Peyer's patch (tissue), 4 donors: ENCODE measurements around the gene PCDHA5.

ENCODE experiments used
- CTCF ChIP-seq, 6 experiments: fragments of 450-650 bp in 4 of 6; fragments of 200-600 bp in 2 of 6; sonication (generic) in 1 of 6; IDR thresholded peaks; one replicate each; pipeline ENCODE4 v1.5.1; 2017 to 2019; ENCODE audit warnings: antibody characterized with exemption in 6 of 6, mild to moderate bottlenecking in 3 of 6, moderate library complexity in 1 of 6
- POLR2A ChIP-seq, 2 donors: fragments of 450-650 bp; IDR thresholded peaks; one replicate each; pipeline ENCODE4 v1.5.1; 2017; ENCODE audit warnings: antibody characterized with exemption in 2 of 2, mild to moderate bottlenecking in 2 of 2, moderate library complexity in 2 of 2

GRCh38 chr5:140785905-140786686 is 35.3 kb upstream of the PCDHA5 start, which contains the start of gene PCDHA1:
- TF ChIP-seq CTCF (IDR thresholded peaks at IDR 0.05) = no peak
- TF ChIP-seq POLR2A (IDR thresholded peaks at IDR 0.05) = no peak
